K562 (cell line): ENCODE data around the gene L3MBTL3. TPM values are rescaled to one million over a fixed set of nuclear protein-coding genes. Genes with fewer than 3 reads are reported as not detected.

Source experiments
- GABPB2 ChIP-seq: fragments of 250-450 bp; sonication (Bioruptor Pico); conservative IDR thresholded peaks from 2 replicates; pipeline ENCODE4 v1.5.1; 2021; ENCODE audit warnings: mild to moderate bottlenecking
- HNRNPUL1 ChIP-seq: fragments of 200-400 bp; formaldehyde crosslinking; IDR thresholded peaks from 2 replicates; pipeline ENCODE4 v1.6.1; 2017; ENCODE audit warnings: low read length
- JUND ChIP-seq, 2 experiments: IDR thresholded peaks; 2 replicates in 1 of 2; 3 replicates in 1 of 2; pipeline ENCODE4 v1.6.1; 2011; ENCODE audit warnings: borderline replicate concordance in 2 of 2, low read depth in 2 of 2, low read length in 2 of 2, improper control_type of control experiment in 1 of 2, missing biosample characterization in 1 of 2, missing genetic modification characterization in 1 of 2, missing genetic modification reagents in 1 of 2
- MAFG ChIP-seq: fragments of 450-650 bp; conservative IDR thresholded peaks from 2 replicates; pipeline ENCODE4 v1.6.1; 2016; ENCODE audit warnings: missing genetic modification characterization, missing compliant biosample characterization
- OTX1 ChIP-seq: fragments of 450-650 bp; formaldehyde crosslinking; IDR thresholded peaks from 2 replicates; pipeline ENCODE4 v1.4.0; 2022; ENCODE audit warnings: mild to moderate bottlenecking
- POLR2H ChIP-seq: IDR thresholded peaks from 2 replicates; pipeline ENCODE4 v1.6.1; 2016; ENCODE audit warnings: missing genetic modification characterization, low read depth, mild to moderate bottlenecking, control low read depth, missing compliant biosample characterization, moderate library complexity
- RCOR1 ChIP-seq, 2 experiments: IDR thresholded peaks; 2 replicates each; pipeline ENCODE4 v1.6.1; 2012; ENCODE audit warnings: low read depth in 2 of 2, low read length in 2 of 2, borderline replicate concordance in 1 of 2, improper control_type of control experiment in 1 of 2
- SAFB ChIP-seq: fragments of 200-400 bp; formaldehyde crosslinking; IDR thresholded peaks from 2 replicates; pipeline ENCODE4 v1.6.1; 2017; ENCODE audit warnings: low read depth, low read length, borderline replicate concordance
- SRF ChIP-seq, 2 experiments: fragments of 250-450, 450-650 bp in 1 of 2; sonication (Bioruptor Pico) in 1 of 2; sonication (generic) in 1 of 2; formaldehyde crosslinking; IDR thresholded peaks; 2 replicates each; pipeline versions ENCODE4 v1.5.0 to v1.5.1; 2020 to 2022; ENCODE audit warnings: mild to moderate bottlenecking in 1 of 2, missing genetic modification reagents in 1 of 2
- SRSF7 ChIP-seq: fragments of 200-400 bp; formaldehyde crosslinking; optimal IDR thresholded peaks from 2 replicates; pipeline ENCODE3; 2017; ENCODE audit warnings: mild to moderate bottlenecking, low read depth, low read length
- TBP ChIP-seq: optimal IDR thresholded peaks from 2 replicates; pipeline ENCODE3; 2011; ENCODE audit warnings: low read depth, low read length, improper control_type of control experiment
- ZEB2 ChIP-seq: fragments of 450-650 bp; IDR thresholded peaks from 2 replicates; pipeline ENCODE4 v1.6.1; 2016
- ZFPM2 ChIP-seq: fragments of 250-450 bp; sonication (Bioruptor Pico); IDR thresholded peaks from 2 replicates; pipeline ENCODE4 v1.5.1; 2022; ENCODE audit warnings: mild to moderate bottlenecking
- ZNF212 ChIP-seq: fragments of 450-650 bp; formaldehyde crosslinking; IDR thresholded peaks from 2 replicates; pipeline ENCODE4 v1.4.0; 2020; ENCODE audit warnings: mild to moderate bottlenecking
- ZNF274 ChIP-seq: IDR thresholded peaks from 2 replicates; pipeline ENCODE4 v1.6.1; 2011; ENCODE audit warnings: low read depth, mild to moderate bottlenecking, low read length, moderate library complexity, borderline replicate concordance
- ZNF408 ChIP-seq: fragments of 250-450 bp; sonication (Bioruptor Pico); IDR thresholded peaks from 2 replicates; pipeline ENCODE4 v1.4.0; 2020; ENCODE audit warnings: low read depth, mild to moderate bottlenecking, moderate library complexity
- ZNF589 ChIP-seq: fragments of 200-800 bp; sonication (Bioruptor generic); IDR thresholded peaks from 2 replicates; pipeline ENCODE4 v1.6.1; 2016; ENCODE audit warnings: low read depth, missing genetic modification characterization, missing compliant biosample characterization
- ZNF696 ChIP-seq: fragments of 250-450 bp; sonication (Bioruptor Pico); conservative IDR thresholded peaks from 2 replicates; pipeline ENCODE4 v1.4.0; 2020; ENCODE audit warnings: mild to moderate bottlenecking, moderate library complexity
- ZNF830 ChIP-seq: fragments of 250-450 bp; sonication (Bioruptor Pico); IDR thresholded peaks from 2 replicates; pipeline ENCODE4 v1.5.0; 2021; ENCODE audit warnings: mild to moderate bottlenecking
- polyA plus RNA-seq, 8 experiments: library from polyadenylated mRNA; depleted of rRNA in 4 of 8; stranded (reverse) in 5 of 8; unstranded in 3 of 8; fragments of >200 nt; fragmentation: Nextera tagmentation in 2 of 8; fragmentation: Illumina TruSeq in 1 of 8; extraction: Ambion mirVana in 2 of 8; extraction: Trizol in 1 of 8; gene quantifications; 2 replicates each; pipeline versions ENCODE4 v1.2.1 to v1.2.3, GENCODE V29; 2011 to 2014; ENCODE audit warnings: inconsistent platforms in 1 of 8, missing spikeins in 1 of 8
- total RNA-seq, 7 experiments: library from RNA; depleted of rRNA in 6 of 7; stranded (reverse); fragments of >200 nt in 6 of 7; fragmentation: Illumina TruSeq in 2 of 7; extraction: Trizol in 2 of 7; gene quantifications; 2 replicates each; pipeline versions ENCODE4 v1.2.1 to v1.2.3, GENCODE V29; 2011 to 2021; ENCODE audit warnings: low replicate concordance in 1 of 7
- TF ChIP-seq, protein P1 (sequence below): IDR thresholded peaks from 3 replicates; pipeline ENCODE4 v1.6.1; 2011; ENCODE audit warnings: borderline replicate concordance, mild to moderate bottlenecking; ENCODE audit not compliant: insufficient read length, insufficient read depth
- TF ChIP-seq, protein P2 (sequence below): fragments of 250-450 bp; sonication (Bioruptor Pico); IDR thresholded peaks from 2 replicates; pipeline ENCODE4 v1.4.0; 2020; ENCODE audit warnings: mild to moderate bottlenecking, moderate library complexity
- TF ChIP-seq, protein P3 (sequence below): fragments of 250-450 bp; sonication (Bioruptor Pico); IDR thresholded peaks from 2 replicates; pipeline ENCODE4 v1.4.0; 2020; ENCODE audit warnings: mild to moderate bottlenecking, moderate library complexity

The L3MBTL3 gene
- total and polyA plus RNA-seq, 9 of the 15 experiments (the other 6 are each of a cell fraction or from before 2014, with no cell fraction given) = 0.83 to 6.9 (median 5.4) TPM

DNA sequence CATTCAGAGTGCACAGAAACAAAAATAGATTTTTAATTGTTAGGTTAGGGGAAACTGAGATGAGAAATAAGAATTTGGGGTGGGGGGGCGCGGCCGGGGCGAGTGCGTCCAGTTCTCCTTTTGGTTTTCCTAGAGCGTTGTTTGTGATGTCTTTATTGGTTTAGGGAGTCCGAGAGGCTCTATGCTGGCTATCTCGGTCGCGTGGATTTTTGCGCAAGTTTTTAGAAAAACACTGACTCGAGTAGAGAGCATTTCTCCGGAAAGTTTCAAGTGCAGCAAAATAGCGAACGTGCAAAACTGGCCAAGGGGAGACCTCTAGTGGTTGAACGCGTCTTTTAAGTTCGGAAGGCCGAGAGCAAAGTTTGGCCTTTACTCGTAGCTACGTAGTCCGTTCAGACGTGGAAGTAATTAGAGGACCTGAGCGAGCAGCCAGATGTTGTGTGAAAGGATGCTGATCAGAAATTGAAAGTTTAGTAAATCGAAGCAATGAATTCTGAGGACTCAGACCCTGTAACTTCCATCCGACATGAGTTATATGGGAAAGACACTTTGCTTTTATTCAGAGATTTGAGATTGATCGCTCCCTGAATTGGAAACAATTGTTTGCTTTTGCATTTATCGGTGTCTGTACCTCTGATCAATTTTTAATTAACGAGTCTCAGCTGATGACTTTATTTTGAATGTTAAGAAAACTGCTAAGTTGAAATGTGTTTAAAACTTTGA, 2.7 kb downstream of the L3MBTL3 start (continued):
- no peak for TF ChIP-seq ZNF696 (CRISPR knock-in tag)
- no peak for TF ChIP-seq ZFPM2 (CRISPR knock-in tag)
- TF ChIP-seq GABPB2 (CRISPR knock-in tag) = no peak
- TF ChIP-seq ZNF830 (CRISPR knock-in tag) = no peak
- TF ChIP-seq ZNF408 = no peak
- TF ChIP-seq ZNF212 (CRISPR knock-in tag) = no peak
- TF ChIP-seq TBP = no peak
- TF ChIP-seq ZNF589 = no peak
- TF ChIP-seq, protein P1, sequence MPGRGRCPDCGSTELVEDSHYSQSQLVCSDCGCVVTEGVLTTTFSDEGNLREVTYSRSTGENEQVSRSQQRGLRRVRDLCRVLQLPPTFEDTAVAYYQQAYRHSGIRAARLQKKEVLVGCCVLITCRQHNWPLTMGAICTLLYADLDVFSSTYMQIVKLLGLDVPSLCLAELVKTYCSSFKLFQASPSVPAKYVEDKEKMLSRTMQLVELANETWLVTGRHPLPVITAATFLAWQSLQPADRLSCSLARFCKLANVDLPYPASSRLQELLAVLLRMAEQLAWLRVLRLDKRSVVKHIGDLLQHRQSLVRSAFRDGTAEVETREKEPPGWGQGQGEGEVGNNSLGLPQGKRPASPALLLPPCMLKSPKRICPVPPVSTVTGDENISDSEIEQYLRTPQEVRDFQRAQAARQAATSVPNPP = no peak
- TF ChIP-seq, protein P2, sequence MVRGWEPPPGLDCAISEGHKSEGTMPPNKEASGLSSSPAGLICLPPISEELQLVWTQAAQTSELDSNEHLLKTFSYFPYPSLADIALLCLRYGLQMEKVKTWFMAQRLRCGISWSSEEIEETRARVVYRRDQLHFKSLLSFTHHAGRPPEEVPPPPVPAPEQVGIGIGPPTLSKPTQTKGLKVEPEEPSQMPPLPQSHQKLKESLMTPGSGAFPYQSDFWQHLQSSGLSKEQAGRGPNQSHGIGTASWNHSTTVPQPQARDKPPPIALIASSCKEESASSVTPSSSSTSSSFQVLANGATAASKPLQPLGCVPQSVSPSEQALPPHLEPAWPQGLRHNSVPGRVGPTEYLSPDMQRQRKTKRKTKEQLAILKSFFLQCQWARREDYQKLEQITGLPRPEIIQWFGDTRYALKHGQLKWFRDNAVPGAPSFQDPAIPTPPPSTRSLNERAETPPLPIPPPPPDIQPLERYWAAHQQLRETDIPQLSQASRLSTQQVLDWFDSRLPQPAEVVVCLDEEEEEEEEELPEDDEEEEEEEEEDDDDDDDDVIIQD (CRISPR knock-in tag) = no peak
- TF ChIP-seq SAFB = 0 out of 2 replicates have a peak, but pooled peaks have one; percentile 27
- no peak for TF ChIP-seq SRSF7
- no peak for TF ChIP-seq HNRNPUL1
- TF ChIP-seq SRF (CRISPR knock-in tag; IDR thresholded peaks at IDR 0.05) = 0 out of 4 replicates have a peak, but pooled peaks of 1 of the 2 experiments have one; percentile 32
- TF ChIP-seq ZNF274 = no peak
- no peak for TF ChIP-seq POLR2H (tag)
- peak; percentile 17; the same call in 1 of the 2 replicates for TF ChIP-seq JUND (IDR thresholded peaks at IDR 0.05; ENCODE audit: borderline replicate concordance, low read depth, low read length)
- TF ChIP-seq JUND (tag; IDR thresholded peaks at IDR 0.05; ENCODE audit: borderline replicate concordance, low read depth, low read length) = no peak; the same call in 2 of the 3 replicates
- TF ChIP-seq OTX1 = no peak
- TF ChIP-seq ZEB2 = 0 out of 2 replicates have a peak, but pooled peaks have one; percentile 20
- TF ChIP-seq, protein P3, sequence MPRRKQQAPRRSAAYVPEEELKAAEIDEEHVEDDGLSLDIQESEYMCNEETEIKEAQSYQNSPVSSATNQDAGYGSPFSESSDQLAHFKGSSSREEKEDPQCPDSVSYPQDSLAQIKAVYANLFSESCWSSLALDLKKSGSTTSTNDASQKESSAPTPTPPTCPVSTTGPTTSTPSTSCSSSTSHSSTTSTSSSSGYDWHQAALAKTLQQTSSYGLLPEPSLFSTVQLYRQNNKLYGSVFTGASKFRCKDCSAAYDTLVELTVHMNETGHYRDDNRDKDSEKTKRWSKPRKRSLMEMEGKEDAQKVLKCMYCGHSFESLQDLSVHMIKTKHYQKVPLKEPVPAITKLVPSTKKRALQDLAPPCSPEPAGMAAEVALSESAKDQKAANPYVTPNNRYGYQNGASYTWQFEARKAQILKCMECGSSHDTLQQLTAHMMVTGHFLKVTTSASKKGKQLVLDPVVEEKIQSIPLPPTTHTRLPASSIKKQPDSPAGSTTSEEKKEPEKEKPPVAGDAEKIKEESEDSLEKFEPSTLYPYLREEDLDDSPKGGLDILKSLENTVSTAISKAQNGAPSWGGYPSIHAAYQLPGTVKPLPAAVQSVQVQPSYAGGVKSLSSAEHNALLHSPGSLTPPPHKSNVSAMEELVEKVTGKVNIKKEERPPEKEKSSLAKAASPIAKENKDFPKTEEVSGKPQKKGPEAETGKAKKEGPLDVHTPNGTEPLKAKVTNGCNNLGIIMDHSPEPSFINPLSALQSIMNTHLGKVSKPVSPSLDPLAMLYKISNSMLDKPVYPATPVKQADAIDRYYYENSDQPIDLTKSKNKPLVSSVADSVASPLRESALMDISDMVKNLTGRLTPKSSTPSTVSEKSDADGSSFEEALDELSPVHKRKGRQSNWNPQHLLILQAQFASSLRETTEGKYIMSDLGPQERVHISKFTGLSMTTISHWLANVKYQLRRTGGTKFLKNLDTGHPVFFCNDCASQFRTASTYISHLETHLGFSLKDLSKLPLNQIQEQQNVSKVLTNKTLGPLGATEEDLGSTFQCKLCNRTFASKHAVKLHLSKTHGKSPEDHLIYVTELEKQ (CRISPR knock-in tag) = no peak
- no peak for TF ChIP-seq MAFG (tag)
- 0 out of 4 replicates have a peak, but pooled peaks of 1 of the 2 experiments have one; percentile 24 for TF ChIP-seq RCOR1 (IDR thresholded peaks at IDR 0.05; ENCODE audit: borderline replicate concordance in 1 of 2, low read depth in 2 of 2, low read length in 2 of 2)
